HG03342 (cell line): ENCODE measurements around the gene STIM2.
"Not testable (repeated sequence)": the region's sequence is repeated elsewhere in the genome, so short reads cannot be mapped to it uniquely, and the experiment has no call there.

Source experiments
- ATAC-seq: cut with Tn5 transposase; IDR thresholded peaks from one replicate; pipeline ENCODE4 v1.9.1; 2021; ENCODE audit warnings: mild to moderate bottlenecking, moderate library complexity; ENCODE audit not compliant: unreplicated experiment

The STIM2 gene

DNA sequence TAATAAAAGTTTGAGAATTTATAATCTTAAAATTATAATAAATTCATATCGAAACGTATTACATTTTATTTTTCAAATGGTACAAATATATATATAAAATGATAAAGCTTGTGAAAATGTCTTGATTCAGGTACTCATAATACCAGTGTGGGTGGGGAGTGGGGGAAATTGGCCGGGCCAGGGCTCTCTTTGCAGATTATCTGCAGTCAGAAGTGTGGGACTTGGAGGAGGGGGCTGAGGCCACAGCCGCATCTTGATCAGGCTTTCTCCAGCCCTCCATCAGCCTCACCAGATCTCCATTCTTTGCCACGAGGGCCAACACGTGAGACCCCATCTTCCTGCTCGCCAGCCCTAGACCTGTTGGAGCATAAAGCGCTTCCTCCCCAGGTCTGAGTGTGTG lies 86.7 kb downstream of the STIM2 start:
- no peak for ATAC-seq

DNA sequence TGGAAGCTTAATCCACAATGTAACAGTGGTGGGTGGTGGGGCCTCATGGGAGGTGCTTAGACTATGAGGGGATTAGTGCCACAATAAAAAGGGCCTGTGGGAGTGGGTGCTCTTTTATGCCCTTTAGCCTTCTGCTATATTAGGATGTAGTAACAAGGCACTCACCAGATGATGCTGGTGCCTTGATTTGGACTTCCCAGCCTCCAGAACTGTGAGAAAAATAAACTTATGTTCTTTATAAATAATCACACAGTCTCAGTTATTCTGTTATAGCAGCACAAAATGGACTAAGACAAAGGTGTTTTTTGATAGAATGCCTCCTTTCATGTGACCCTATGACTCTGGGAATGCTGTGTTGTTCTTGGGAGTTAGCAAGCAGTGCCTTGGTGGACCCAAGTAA lies 89.8 kb downstream of the STIM2 start:
- no peak for ATAC-seq

DNA sequence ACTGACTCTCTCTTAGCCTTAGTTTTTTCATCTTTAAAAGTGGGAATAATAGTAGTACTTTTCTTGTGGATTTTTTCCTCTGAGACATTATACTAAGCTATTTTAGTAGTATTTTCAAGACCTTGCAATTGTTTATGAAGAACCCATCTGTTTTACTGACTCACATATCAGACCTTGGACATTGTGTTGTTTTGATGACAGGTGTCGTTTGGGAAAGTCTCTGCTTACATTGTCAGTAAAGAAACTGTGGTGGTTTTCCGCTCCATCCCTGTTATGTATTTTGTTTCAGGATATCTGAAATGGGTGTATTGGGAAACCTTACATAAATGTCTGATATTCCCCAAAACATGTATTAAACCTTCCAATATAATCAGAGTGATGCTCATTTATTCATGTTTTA lies 92.2 kb downstream of the STIM2 start:
- ATAC-seq = no peak

DNA sequence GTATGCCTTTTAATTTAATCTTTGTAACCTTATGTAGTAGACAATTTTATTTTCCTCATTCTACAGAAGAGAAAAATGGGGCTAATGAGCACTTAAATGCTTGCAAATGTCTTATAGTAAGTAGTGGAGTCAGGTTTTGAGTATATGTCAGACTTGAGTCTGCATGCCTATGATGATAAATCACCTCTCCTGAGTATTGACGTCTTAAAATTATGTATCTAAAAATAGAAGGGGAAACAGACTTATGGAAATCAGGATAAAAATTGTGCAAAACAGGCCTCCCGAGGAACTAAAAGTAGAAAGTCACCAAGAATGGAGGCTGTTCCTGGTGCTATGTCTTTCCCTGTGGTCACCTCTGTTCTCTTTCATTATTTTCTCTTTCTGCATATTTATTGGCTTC lies 92.7 kb downstream of the STIM2 start:
- no peak for ATAC-seq

DNA sequence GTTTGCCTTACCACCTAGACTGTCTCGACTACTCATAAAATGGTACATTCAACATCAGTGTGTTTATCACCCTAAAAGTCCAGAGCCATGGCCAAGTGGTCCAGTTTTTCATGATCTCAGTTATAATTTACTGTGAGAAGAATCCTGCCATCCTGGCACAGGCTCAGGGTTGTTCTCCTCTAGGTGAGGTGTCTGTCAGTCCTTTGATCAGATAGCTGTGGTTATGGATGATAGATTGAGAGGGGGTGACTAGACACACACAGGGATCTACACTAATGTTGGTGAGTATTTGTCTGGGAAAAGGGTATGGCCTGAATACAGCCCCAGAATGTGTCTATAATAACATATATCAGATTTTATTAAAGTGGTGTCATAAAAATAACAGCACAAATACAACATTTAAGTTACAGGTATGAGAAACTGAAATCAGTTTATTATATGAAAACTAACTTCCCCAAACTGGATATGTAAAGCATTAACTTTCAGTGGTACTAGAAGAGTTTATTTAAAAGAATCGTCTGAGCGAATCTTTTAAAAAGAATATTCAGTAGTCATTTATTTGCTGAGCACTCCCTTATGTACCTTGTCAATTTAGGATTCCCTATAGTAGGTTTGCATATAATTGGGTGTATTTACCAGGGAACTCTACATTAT lies 93.3 kb downstream of the STIM2 start:
- ATAC-seq = no peak

DNA sequence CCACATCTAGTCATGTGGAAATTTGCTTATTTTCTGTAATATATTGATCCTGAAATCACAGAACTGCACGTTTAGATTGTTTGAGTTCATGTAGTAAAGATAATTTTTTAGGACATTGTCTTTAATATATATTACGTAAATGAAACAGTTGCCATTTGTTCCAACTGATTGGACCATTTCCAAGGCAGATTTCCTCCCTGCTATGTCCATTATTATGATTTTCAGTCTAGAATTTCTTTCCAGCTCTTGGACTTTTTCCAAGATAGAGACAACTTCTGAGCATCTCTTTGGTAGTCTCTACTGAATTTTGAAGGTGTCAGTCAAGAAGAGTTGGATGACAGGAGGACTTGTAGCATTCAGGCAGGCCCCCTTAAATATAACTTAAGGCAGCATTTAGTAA lies 94.6 kb downstream of the STIM2 start:
- no peak for ATAC-seq

DNA sequence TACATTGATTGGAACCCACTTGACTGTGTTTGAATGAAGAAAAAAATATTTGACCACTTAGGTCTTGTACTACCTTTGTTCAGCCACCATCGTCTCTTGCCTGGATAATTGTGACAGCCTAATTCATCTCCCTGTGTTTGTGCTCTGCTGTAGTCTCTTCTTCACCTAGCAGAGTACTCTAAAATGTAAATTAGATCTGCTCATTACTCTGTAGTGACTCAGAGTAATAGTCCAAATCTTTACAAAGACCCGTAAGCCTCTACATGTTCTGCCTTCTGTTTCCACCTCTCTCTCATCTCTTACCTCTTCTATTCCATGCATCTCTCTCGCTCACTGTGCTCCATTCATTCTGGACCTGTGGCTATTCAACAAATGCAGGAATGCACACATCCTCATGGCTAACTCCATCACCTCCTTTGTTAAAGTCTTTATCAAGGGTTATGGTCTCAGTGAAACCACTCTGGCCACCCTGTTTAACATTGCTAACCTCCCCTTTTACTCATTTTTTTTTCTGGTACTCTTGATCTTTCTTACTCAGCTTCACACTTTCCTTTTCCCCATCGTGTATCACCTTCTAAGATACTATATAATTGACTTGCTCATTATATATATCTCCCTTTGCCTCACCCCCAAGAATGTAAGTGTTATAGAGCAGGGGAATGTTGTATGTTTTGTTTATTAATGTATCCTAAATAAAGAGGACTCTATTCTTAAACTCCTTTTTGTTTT lies 98.4 kb downstream of the STIM2 start:
- no peak for ATAC-seq

DNA sequence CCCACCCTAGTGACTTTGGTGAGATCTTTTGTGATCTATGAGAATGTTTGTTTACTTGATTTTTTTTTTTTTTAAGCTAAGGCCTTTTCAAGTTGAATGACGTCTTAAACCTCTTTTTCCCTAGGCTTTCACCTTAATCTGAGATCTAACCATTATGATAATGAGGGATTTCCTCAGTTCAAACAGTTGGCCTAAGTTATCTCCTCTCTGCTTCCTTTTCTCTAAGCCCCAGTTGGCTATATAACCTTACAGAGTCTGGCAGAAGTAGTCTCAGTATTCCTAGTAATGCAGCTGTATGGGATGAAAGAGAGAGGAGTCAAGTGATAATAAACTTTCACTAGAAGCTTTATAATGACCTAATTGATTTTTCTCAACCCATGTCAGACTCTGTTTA lies 99.0 kb downstream of the STIM2 start:
- no peak for ATAC-seq

DNA sequence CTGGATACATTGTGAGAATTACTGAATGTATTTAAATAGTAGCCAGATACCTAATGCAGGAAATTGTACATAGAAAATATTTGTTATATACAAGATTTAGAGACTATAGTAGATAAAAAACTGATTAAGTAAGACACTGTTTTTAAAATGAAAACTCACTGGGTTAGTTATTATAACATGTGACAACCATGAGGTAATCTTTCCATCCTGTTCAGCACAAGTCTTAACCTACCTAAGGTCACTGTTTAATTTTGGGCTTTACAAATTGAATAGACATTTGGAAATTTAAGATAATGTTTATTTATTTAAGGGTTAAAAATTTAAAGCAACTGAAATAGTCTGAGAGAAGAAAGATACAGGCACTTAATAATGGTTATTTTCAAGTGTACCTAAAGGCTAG lies 102.1 kb downstream of the STIM2 start:
- ATAC-seq = no peak

DNA sequence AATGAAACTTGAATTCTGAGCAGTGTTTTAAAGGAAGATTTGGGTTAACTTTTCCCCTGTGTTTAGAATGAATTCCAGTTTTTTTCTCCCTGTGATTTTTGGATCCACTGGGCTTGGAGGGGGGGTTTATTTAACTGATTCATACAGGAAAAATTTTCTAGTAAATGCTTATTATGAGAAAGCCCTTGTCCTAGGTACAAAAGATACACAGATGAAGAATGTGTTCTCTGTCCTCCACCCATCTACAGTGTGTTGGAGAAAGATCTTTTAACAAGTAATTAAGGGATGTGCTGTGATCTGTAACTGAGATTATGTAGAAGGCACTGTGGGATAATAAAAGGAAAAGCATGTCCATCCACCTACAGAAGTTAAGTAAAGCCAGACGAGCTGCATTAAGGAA lies 103.9 kb downstream of the STIM2 start:
- ATAC-seq = no peak

DNA sequence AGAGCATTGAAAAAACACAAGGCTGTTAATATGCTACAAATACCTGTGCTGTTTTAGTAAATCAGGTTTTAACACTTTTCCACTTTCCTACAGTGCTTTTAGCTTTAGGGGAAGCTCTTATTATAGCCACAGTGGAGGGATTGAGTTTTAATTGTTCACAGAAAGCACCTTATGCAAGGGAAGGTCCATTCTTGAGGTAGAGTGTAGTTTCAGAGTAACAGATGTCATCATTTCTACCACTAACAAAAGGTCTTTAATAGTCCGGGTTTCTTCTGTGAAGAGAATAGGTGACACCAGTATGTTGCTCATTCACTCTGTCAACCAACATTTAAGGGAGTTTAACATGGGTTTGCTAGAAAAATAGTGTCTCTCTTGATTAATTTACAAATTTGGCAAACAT lies 104.4 kb downstream of the STIM2 start:
- ATAC-seq = peak; percentile 65

DNA sequence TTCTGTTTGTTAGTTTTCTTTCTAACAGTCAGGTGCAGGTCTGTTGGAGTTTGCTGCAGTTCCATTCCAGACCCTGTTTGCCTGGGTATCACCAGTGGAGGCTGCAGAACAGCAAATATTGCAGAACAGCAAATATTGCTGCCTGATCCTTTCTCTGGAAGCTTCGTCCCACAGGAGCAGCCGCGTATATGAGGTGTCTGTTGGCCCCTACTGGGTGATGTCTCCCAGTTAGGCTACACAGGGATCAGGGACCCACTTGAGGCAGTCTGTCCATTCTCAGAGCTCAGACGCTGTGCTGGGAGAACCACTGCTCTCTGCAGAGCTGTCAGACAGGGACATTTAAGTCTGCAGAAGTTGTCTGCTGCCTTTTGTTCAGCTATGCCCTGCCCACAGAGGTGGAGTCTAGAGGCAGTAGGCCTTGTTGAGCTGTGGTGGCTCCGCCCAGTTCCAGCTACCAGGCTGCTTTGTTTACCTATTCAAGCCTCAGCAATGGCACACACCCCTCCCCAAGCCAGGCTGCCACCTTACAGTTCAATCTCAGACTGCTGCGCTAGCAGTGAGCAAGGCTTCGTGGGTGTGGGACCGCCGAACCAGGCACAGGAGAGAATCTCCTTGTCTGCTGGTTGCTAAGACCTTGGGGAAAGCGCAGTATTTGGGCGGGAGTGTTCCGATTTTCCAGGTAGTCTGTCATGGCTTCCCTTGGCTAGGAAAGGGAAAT lies 115.0 kb downstream of the STIM2 start:
- not testable (repeated sequence) for ATAC-seq

DNA sequence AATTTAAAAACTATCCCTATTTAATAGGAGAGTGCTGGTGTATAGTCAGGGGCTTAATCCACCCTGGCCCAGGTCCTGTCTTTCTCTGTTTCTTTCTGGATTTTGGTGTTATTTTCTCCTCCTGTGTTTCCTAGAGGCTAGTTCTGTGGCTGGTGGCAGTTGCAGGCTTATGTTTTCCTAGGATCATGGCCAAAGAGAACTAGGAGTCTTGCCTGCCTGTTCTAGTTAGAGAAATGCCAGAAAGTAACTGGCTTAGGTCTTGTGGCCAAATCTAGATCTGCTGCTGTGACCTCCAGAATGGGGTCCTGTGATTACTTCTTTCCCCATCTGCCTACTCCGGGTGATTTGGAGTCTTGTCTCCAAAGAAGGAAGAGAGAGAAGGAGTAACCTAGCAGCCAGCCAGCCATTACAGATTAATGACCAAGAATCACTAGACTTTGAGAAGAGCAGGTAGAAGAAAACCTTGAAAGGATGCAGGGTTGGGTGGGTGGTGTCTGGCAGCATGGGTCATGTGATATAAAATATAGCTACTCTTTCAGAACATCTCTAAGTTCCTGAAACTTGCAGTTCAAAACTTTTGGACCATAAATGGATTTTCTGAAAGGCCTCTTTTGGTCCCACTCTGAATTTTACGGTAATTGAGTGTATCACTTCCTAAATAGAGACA lies 117.9 kb downstream of the STIM2 start:
- no peak for ATAC-seq

DNA sequence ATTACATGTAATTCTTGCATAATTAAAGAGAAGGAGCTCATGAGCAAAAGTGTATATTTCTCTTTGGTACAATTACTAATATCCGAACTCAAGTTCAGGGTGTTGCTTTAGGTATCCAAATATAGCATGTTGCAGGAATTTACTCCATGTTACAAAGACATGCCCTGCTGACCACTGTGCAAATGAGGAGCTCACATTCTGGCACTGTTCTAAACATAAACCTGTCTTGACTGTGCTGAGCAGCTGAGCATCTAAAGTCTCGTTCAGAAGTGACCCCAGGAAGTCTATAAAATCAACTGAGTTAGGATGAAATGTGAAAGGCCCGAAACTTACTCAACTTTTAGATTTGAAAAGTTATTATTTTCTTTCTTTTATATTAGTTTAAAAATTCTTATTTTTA lies 124.3 kb downstream of the STIM2 start:
- ATAC-seq = no peak

DNA sequence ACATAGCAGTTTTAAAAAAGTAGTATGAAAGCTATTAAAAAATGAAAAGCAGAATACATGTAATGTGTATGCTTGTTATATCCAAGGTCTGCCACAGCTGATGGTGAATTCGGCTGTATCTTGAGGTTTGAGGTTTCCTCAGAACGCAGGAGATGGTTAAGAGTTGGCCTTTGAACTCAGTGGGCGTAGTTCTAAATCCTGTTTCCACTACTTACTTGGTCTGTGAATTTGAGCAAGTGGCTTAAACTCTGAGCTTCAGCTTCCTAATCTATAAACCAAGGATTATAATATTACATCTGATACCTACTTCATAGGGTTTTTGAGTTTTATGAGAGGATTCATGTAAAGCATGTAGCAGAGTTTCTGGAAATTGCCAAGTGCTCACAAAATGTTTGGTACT lies 125.2 kb downstream of the STIM2 start:
- peak; percentile 77 for ATAC-seq

DNA sequence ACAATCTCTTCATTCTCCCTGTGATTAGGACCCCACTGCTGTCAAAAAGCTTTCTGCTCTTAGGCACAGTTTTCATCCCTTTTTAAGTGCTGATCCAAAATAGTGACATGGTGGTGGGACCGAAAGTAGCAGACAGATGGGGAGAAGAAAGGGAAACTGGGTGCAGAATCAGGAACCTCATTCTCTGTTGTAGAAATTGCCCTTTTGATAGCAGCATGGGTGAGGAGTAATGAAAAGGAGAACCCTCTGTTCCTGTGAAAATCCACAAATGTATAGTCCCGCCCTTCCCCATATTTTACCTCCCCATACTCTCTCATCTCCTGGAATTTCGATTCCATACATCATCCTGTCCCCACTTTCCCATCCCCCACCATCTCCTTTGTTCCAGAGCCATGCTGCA lies 126.5 kb downstream of the STIM2 start:
- no peak for ATAC-seq

DNA sequence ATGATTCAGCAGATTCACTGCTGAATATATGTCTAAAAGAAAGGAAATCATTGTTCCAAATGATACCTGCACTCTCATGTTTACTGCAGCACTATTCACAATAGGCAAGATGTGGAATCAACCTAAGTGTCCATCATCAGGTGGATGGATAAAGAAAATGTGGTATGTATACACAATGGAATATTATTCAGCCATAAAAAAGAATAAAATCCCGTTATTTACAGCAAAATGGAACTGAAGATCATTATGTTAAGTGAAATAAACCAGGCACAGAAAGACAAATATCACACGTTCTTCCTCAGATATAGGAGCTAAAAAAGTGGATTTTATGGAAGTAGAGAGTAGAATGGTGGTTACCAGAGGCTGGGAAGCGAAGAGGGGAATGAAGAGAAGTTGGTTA lies 130.4 kb downstream of the STIM2 start:
- no peak for ATAC-seq

DNA sequence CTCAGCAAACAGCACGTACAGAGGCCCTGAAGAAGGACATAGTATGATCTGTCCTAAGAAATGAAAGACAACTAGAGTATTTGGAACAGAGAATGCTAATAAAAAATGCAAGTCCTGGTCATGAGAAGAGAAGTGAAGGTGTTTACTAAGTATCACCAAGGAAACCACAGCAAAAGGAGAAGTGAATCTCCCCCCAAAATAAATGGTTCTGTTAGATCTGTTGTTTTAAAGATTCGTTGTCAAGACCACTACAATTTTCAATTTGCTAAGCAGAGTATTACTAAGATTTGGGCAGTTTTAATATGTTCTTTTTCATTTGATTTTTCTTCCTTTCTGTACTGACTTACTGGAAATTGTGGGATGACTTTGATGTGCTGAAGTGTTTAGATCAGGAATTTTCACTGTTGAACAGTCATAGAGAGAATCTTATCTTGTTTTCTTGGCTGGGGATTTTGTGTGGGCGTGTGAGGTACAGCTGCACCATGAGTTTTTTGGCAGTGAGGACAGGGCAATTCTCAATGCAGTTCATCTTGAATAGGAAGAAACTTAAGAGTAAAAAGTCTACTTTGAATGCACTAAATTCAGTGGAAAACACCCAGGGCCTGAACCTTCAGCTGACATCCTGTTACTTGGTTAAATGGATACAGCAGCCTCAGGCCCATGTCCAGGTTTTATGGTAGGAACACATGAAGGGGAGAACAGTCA lies 132.2 kb downstream of the STIM2 start:
- ATAC-seq = peak; percentile 93

DNA sequence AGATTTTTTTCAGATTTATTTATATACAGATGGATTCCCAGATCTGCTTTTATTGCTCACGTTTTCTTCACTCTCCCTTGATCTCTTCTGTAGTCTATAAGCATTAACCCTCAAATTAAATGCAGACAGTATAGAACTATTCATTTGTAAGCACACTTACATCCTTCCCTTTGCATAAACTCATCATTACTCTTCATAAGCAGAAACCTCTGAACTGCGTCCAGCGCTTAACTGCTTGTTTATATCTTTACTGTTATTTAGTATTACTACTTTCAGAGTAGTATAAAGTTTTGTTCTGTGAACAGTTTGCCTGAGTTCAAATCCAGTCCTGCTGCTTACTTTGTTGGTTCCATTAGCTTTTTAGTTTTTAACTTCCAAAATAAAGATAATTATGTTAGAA lies 132.9 kb downstream of the STIM2 start:
- ATAC-seq = no peak

DNA sequence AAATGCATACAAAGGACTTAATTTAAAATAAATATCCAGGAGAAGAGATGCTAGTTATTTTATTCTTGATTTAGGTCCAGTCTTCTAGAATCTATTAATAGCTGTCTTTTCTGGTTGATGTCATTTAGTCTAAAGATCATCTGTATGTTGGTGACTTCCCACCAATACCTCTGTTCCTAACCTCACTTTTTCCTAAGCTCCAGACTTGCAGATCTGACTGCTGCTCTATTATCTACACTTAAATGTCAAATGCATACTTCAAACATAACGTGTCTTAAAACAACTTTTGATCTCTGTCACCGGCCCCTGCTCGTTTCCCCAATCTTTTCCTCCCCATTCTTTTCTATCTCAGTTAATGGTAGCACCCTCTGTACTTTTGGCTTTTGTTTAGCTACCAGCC lies 133.3 kb downstream of the STIM2 start:
- ATAC-seq = no peak

DNA sequence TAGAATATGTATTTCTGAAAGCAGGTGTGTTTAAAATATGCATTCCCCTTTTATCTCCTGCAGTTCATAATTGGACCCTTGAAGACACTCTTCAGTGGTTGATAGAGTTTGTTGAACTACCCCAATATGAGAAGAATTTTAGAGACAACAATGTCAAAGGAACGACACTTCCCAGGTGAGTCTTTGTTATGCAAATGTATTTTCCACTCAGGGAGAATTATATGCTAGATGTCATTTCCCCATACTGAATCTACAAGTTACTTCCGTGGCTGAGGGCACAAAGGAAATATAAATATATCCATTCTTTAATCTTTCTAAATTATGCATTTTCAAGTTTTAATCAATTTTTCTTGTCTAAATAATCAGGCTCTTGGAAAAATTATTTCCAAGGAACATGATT lies 134.7 kb downstream of the STIM2 start:
- no peak for ATAC-seq
